Measurements from ENCODE around the gene TMCC1. TPM values are rescaled to one million over a fixed set of nuclear protein-coding genes. Genes with fewer than 3 reads are reported as not detected.

The TMCC1 gene
- total and polyA plus RNA-seq, 2 donors (not counting 1 experiment from before 2014, with no cell fraction given), result 8.5 to 32.2 TPM

GRCh38 chr3:129622226-129622874, 271.2 kb downstream of the TMCC1 start:
- H3K9me3 Mint-ChIP-seq (ENCODE audit: insufficient read depth), result no peaks in the 10 kb centered on the region
- intact Hi-C loops (cut with micrococcal nuclease), result no loop called here

More at GRCh38 chr3:129622226-129622874, 271.2 kb downstream of the TMCC1 start:
- H3K4me1 ChIP-seq (ENCODE audit: control insufficient read depth in 2 of 2, insufficient read depth in 2 of 2, low read length in 2 of 2), result peaks cover 13 to 29% of the 10 kb centered on the region in 2 donors
- peaks cover 17% of the 10 kb centered on the region for H3K4me1 Mint-ChIP-seq
- WGBS (ENCODE audit: insufficient coverage), result 88% methylated on average over 7 of the region's 12 CpGs
- no peaks in the 10 kb centered on the region for H3K36me3 ChIP-seq (replicated peaks in 1 of 2; ENCODE audit: control extremely low read depth in 1 of 2, control insufficient read depth in 1 of 2, extremely low read depth in 1 of 2, insufficient read depth in 2 of 2, low read length in 1 of 2)
- ChIA-PET POLR2A (no interaction called here), CTCF (no interaction called here)
- TF ChIP-seq CTCF (IDR thresholded peaks at IDR 0.05) (no peak), EZH2 (IDR thresholded peaks at IDR 0.05; ENCODE audit: borderline replicate concordance, insufficient read depth, low read depth, low read length, poor library complexity, severe bottlenecking) (no peak)
- no peak overlapping the region for H3K4me2 ChIP-seq (replicated peaks; ENCODE audit: low read depth, low read length, poor library complexity, severe bottlenecking)
- H3K9me3 ChIP-seq (ENCODE audit: control extremely low read depth in 1 of 3, control insufficient read depth in 2 of 3, insufficient read depth in 1 of 3, low read length in 2 of 3), result peaks cover 0 to 4% (median 0%) of the 10 kb centered on the region in 3 donors
- H2AFZ ChIP-seq (ENCODE audit: insufficient read depth, low read depth, low read length, poor library complexity, severe bottlenecking), result no peak overlapping the region
- H3K4me3 Mint-ChIP-seq, result no peak overlapping the region
- no peaks in the 10 kb centered on the region for H4K20me1 ChIP-seq (ENCODE audit: control insufficient read depth, insufficient read depth, low read length, poor library complexity, severe bottlenecking)
- no peak overlapping the region for H3K4me3 ChIP-seq (ENCODE audit: control extremely low read depth in 1 of 5, extremely low read depth in 1 of 5, insufficient read depth in 1 of 5, low read depth in 2 of 5, low read length in 4 of 5)
- no peak overlapping the region for H3K27ac ChIP-seq (ENCODE audit: low read length in 2 of 2)
- no peak overlapping the region for H3K27ac Mint-ChIP-seq
- peaks cover 0 to 16% (median 7%) of the 10 kb centered on the region in 4 experiments for H3K27me3 ChIP-seq (replicated peaks in 1 of 4; ENCODE audit: control extremely low read depth in 1 of 4, control insufficient read depth in 3 of 4, insufficient read depth in 4 of 4, low read length in 3 of 4)
- H3K9ac ChIP-seq (ENCODE audit: low read length), result no peak overlapping the region
- peaks cover 5% of the 10 kb centered on the region for H3K27me3 Mint-ChIP-seq
- no peak for DNase-seq
- no peaks in the 10 kb centered on the region for H3K79me2 ChIP-seq (ENCODE audit: control insufficient read depth, insufficient read depth, low read length)
- no peak for ATAC-seq (ENCODE audit: low read depth)

Measured in B cell (primary cell).